ENCODE measurements around the gene CBR1.
A peak's percentile ranks its signal among the peaks of the same experiment; 100 is the strongest.
"Not testable (repeated sequence)": the region's sequence is repeated elsewhere in the genome, so short reads cannot be mapped to it uniquely, and the experiment has no call there.

The CBR1 gene

DNA sequence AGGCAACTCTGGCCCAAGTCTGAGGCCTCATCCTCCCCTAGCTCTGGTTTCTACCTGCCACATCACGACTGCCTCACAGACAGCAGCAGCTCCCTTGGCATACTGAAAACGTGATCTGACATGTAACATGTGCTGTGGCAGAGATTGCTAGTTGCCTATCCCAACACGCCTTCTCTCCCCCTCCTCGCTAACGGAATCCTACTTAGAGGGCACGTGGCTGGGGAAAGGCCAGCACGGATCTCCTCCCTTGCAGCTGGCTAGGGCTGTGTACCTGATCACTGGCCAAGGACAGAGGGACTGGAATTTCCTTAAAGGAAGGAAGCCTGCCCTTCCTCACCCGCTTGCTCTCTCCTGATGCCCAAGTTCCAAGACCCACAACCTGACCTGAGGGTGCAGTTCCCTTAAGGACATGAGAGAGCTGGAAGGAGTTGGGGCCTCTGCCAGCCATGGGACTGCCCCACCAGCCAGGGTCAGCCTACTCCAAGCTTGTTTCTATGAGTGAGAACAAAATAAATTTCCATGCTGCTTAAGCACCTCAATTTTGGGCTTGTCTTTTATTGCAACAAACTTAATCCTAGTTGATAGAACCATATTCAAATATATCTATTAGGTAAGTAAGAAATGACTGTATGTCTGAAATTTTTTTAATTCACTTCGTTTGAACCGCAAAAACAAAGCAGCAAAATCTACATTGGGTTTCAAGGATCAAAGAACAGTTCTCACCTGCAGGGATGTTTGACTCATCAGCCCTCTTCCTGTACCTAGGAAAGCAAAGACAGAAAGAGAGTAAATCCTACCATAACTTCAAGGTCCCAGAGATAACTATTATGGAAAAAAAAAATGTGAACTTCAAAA, 16.7 kb upstream of the CBR1 start:
- DNase-seq: no peak

DNA sequence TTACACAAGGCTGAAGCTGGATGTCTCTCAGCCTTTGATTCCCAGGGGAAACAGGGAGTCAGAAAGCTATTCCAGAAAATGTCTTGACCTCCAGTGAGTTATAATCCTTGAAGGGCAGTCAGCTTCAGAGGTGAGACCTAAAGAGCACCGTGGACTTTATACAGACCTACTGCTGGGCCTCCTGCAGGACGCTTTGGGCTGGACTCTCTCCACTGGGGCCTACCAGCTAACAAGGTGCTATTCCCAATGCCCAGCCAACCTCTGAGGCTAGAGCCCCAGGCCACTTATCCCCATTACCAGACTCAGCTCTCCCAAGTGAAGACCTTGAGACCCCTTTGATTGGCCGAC, 16.1 kb upstream of the CBR1 start:
- DNase-seq: no peak

DNA sequence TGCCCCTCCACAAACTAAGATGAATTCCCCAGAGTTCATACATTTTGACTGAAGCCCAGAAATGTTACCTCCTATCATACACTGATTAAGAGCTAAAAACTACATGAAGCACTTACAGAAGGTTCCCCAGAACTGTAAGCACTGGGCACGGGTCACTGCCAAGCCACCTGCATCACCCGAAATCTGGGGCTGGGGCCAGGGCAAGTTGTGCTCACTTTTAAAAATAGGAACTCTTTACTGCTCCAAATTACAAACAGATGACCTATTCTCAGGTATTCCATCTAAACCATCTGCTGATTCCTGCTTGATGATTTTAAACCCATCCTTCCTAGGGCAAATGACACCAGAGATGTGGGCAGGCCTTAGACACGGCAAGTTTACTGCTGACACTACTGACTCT, 14.3 kb upstream of the CBR1 start:
- DNase-seq: no peak

DNA sequence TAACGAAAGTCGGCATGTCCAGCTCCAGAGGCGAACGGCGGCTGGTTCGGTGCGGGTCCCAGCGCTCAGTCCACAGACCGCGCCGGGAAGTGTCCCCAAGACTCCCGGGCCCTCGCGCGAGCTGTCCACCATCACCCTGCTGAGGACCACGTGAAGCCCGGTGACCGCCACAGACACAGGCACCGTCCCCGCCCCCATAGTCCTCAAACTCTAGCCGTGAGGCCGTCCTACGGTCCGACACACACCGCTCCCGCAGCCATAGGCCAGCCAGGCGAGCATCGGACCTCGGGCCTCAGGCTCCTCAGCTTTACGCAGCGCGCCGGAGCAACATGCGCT, 10.0 kb upstream of the CBR1 start:
- DNase-seq: no peak

DNA sequence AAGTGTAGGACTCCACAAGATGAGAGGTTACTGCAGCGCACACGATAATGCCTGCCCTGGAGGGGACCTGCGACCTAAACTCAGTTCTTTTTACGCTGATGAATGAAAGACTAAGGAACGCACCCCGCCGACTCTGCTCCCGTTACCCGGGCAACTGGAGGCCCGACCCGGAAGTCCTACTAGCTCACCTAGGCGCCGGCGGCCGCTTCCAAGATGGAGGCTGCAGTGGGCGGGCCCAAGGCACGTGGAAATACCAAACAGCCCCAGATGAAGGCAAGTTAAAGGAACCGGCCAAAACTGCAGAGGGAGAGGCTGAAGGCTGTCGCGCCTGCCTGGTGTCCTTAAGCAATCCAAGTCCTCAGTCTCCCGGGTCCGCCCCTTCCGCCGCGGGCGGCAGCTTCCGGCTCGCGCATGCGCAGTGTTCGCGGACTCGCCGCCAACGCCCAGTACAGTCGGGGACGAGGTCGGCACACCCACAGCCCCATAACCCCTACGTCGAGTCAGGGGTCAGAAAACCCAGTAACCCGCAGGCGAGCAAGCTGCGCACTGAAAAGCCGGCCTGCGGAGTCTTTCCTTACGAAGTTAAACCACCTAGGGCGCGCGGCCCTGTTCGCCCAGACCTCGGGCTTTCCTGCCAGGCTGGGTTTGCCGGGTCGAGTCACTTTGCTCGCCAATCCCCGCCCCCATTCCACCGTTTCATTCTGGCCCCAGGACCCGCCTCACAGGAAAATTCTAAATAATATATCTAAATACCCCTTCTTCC, 9.5 kb upstream of the CBR1 start, which contains the start of gene SETD4:
SETD4 (minus strand) TSS at position 368 of the 763 bp plus-strand sequence. CDS start 1,638 bp downstream, outside the sequence.
- DNase-seq: peak; percentile 88

DNA sequence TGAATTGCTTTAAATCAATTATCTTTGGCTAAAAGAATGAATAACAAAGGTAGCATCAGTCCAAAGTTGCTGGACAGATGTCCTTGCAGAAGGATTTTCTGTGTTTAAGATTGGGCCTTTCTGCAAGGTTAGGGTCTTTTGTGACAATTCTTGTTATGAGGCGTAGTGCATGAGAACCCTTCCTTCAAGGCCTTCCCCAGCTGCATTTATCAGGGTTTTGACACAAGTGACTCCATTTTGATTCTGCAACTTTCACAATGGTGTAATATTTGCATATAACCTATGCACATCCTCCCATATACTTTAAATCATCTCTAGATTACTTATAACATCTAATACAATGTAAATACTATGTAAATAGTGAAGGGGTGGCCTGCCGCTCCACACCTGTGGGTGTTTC, 8.4 kb upstream of the CBR1 start:
- DNase-seq: no peak

DNA sequence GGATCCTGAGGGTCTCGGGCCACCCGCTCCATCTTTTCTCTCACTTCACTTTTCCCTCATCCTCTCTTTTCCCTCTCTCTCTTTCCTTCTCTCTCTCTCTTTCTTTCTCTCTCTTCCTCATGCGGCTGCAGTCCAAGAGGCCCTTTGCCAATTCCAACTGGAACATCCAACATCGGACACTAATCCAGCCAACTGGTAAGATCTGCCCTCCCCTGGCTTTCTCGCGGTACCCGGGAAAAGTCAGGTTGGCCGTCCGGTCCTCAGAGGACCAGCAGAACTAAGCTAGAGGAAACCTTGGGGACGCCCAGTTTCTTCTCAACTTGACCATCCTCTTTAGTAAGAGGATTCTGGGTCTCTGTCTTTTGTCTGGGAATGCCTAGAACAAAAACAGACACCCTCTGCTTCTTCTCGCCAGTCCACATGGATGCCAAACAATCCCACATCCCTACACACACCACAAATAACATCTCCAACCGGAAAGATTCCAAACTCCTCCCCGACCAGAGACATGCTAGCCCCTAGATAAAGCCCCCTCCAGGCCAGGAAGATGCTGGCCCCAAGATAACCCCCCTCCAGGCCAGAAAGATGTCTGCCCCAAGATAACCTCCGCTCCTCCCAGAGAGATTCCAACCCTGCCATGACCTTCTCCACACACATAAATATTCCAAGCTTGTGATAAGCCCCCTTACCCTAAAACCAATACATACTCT, 6.3 kb upstream of the CBR1 start:
- DNase-seq: no peak

DNA sequence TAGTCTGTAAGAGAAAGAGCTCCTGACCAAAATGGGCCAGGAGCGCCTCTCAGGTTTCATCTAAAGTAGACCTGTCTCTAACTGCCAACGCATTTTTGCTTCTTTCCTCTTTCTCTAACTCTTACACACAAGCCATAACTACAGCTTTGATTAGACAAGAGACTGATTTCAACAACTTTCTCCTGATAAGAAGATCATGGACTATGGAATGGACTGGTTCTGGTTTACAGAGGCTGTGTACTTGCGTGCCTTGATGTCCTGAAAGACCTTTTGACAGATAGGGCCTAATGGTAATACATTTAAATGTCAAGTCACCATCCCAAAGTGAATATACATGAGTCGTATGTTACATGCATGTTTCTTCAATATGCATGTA, 5.8 kb upstream of the CBR1 start:
- DNase-seq: no peak

DNA sequence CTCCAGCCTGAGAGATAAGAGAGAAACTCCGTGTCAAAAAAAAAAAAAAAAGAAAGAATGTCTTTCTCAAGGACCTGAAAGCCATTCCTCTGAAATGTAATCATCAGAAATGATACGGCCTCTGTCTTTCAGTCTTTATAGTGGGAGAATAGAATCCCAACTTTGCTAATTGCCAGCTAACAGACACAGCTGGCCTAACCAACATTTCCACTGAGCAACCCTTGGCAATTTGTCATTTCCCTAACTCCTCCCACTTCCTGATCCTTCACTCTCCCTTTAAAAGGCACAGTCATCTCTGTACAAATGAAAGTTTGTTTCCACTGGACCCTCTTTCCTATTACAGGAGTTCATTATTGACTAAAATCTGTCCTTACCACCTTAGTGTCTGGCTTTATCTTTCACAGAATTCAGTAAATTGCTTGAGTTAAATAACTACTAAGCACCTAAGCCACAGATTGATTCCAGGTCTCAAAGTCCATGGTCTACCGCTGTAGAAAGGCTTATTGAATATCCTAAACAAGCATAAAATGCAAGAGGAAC, 4.3 kb upstream of the CBR1 start:
- no peak for DNase-seq

DNA sequence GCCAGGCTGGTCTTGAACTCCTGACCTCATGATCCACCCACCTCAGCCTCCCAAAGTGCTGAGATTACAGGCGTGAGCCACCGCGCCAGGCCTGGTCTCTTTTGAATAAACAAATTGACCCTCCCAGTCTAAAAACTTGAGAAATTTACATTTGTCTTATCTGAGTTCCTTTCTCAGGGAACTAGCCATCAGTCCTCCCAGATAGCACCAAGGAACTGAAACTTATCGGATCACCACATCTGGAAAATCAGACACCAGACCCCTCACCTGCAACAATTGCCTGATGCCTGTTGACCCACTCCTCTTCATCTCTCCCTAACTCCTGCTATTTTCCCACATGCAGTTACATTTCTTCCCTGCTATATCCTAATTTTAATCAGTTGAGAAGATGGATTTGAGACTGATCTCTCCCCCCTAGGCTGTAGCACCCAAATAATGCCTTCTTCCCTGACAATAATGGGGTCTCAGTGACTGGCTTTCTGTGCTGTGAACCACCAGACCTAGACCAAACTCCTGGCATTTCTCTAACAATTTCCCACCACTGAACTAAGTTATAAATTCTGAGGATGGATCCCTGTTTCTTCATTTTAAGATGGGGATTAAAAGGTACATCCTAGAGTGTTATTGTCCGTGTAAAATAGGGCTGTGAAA, 951 bp upstream of the CBR1 start:
- no peak for DNase-seq

DNA sequence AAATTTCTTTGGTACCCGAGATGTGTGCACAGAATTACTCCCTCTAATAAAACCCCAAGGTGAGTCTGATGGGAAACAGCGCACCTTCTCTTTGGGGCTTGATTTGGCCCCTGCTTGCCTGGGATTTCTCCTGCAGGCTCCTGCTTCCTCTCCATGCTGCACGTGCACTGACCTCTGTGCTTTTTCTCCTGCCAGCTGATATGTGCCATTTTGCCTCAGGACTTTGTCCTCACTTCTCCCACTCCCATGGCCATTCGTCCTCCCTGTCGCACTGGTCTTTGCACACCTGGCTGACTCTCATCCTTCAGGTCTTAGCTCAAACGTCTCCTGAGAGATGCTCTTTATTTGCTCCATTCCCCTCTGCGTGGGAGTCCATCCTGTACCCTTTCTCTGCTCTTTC, 1.2 kb downstream of the CBR1 start:
- DNase-seq: no peak

DNA sequence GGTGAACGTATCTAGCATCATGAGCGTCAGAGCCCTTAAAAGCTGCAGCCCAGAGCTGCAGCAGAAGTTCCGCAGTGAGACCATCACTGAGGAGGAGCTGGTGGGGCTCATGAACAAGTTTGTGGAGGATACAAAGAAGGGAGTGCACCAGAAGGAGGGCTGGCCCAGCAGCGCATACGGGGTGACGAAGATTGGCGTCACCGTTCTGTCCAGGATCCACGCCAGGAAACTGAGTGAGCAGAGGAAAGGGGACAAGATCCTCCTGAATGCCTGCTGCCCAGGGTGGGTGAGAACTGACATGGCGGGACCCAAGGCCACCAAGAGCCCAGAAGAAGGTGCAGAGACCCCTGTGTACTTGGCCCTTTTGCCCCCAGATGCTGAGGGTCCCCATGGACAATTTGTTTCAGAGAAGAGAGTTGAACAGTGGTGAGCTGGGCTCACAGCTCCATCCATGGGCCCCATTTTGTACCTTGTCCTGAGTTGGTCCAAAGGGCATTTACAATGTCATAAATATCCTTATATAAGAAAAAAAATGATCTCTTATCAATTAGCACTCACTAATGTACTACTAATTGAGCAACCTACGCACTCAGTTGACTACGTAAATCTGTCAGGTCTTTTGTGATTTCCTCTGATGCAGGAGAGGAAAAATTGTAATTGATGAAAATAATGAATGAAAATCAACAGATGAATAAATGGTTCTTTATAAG, 2.8 kb downstream of the CBR1 start:
- no peak for DNase-seq

DNA sequence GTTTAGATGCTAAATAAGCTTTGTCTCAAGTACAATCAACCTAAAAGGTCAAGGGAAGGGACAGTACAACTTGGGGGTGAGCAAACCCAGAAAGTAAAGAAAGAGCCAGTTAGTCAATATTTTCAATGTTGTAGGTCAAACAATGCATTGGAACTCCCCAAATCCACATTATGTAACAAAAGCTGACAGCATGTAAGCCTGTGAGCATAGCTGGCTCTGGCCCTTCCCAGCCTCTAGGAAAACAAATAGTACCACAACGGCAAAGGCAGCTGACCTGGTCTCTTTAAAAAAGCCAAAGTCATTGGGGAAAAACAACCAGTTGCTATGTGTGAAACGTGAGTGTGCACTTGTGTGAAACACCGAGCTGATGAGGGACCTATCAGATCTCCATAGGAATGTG, 3.4 kb downstream of the CBR1 start:
- DNase-seq: no peak

DNA sequence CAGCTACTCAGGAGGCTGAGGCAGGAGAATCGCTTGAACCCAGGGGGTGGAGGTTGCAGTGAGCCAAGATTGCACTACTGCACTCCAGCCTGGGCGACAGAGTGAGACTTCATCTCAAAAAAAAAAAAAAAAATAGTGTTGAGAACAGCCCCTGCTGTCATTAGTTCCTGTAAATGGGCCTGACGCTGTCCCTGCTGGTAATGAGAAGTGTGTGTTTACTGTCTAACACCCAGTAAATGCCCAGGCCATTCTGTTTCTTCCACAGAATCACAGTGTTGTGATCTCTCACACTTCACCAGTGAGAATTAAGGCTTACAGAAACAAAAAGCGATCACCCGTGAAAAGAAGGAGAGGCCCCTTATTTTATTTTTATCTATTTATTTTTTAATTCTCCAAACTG, 4.1 kb downstream of the CBR1 start:
- not testable (repeated sequence) for DNase-seq

DNA sequence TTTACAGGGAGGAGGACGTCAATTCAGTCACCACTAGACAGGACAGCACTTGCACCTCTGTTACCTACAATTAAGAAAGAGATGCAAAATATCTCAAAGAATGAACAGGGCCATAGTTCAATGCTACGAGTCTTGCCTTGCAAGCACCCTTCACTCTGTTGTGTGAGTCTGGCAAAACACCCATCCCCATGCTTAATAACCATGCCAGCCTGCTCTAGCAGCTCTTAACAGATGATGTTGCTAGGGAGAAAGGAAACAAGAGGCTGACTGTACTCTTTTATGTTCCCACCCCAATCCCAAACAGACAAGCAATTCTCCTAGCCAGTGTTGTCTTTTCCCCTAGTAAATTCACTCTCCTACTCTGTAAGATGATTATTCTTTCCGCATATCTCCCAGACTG, 5.3 kb downstream of the CBR1 start:
- no peak for DNase-seq

DNA sequence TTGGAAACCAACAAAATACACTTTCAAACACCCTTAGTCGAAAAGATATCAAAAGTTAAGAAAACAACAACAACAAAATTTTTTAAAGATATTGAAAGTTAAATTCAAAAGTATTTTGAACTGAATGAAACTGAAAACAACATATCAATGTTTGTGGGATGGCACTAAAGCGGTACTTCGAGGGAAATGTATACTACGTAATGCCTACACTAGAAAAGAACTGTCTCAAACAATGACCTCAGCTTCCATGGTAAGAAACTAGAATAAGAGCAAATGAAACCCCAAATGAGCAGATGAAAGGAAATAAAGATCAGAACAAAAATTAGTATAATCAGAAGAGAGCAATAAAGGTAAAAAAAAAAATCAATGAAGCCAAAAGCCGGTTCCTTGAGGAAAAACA, 6.1 kb downstream of the CBR1 start:
- no peak for DNase-seq

DNA sequence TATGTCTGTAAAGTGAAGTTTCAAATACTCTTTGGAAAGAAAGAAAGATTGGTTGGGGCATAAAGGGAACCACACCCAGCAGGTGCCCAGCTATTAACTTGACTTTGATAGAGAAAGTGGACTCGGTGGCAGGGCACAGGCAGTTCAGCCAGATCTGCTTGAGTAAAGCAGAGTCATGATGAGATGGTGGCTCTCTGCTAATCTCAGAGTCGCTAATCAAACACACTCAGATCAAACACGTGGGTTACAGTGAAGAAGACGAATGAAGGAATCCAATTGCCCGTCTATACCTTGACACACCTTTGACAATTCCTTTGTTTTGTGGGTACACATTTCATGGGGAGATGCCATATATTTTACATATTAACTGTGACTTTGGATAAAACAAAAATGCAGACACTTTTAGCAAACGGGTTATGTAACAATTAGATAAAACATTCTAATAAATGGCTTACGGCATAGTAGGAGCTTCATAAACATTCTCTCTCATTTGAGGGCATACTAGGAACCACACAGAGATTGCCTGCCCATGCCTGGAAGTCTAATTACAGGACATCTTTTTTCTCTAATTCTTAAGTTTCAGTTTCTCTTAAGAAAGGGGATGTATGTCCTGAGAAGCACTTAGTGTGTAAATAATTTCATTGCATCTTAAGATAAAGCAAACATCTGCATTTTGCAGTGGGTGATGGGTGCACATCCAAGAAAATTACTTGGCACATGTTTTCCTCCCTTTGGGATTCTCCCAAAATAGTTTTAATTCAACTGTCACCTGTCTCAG, 7.2 kb downstream of the CBR1 start:
- no peak for DNase-seq

DNA sequence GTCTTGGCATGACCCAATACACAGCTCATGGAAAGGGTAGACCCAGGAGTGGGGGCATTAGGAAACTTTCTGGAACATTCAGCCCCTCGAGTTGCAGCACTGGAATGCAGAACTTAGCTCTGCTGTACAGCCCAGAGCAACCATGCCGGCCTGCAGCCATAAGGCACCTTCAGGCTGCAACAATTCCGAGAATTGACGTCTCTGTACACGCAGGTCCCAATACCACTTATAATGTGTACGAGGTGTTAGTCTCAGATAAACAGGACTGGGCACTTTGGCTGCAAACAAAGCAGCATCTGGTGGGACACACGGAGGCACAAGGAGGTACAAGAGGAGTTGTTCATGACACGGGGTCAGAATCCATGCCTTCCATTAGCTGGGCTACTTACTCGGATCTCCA, 7.9 kb downstream of the CBR1 start:
- DNase-seq: no peak

DNA sequence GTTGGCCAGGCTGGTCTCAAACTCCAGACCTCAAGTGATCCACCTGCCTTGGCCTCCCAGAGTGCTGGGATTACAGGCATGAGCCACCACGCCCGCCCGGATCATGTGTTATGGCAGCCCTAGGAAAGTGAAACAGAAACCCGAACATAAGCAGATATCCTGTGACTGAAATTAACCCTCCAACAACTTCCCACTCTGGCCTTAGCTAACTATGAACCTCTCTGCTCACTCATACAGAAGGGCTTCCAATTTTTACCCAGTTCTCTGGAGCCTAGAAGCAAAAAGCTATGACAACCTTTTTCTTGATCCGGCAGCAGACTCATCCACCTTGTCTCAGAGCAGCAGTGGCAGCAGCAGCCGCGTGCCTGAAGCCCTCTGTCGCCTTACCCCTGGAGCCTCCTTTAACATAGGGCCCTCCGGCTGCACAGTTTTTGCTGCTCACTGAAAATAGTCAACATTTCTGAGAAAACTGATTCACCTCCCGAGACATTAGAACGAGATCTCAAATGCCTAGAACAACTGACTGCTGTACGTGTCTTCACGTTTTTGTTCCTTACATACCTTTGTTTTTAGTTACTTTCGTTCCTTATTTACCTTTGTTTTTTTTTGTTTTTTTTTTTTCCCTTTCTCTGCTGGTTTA, 9.3 kb downstream of the CBR1 start:
- no peak for DNase-seq

DNA sequence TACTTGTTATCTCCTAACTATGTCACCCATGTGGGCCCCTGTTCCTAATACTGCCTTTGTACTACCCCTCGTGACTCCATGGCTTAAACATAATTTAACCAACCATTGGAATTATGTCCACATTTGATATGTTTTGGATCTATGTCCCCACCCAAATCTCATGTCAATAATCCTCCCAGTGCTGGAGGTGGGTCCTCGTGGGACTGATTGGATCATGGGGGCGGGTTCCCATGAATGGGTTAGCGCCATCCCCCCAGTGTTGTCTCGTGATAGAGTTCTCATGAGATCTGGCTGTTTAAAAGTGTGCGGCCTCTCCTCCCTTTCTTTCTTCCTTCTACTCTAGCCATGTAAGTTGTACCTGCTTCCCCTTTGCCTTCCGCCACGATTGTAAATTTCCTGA, 9.8 kb downstream of the CBR1 start:
- DNase-seq: no peak

DNA sequence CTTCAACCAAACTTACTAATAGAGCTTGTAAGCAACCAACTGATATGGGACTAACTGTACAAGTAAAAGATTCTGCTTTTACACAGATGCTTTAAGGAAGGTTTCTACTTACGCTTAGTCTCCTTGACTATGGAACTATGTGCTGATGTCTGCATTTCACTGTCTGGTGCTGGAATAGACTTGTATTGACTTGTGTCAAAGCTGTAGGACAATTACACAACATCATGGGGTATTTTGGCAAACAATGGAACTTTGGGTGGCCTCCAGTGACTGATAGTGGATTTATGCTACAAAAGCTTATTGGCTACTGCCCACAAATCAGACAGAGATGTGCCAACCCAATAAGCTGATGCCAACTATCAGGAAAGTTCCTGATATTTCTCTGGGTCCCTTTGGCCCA, 10.6 kb downstream of the CBR1 start:
- no peak for DNase-seq

Measured in NCI-H1092 (cell line).